Measurements from ENCODE around the gene EDNRA.

The EDNRA gene

GRCh38 chr4:147518086-147518485 is 37.2 kb downstream of the EDNRA start:
- no peak overlapping the region for H3K4me3 Mint-ChIP-seq
- H3K4me1 Mint-ChIP-seq, result no peaks in the 10 kb centered on the region
- no peak for ATAC-seq
- no peaks in the 10 kb centered on the region for H3K36me3 Mint-ChIP-seq
- no peak overlapping the region for H3K27ac Mint-ChIP-seq
- no peaks in the 10 kb centered on the region for H3K9me3 Mint-ChIP-seq
- DNase-seq (ENCODE audit: low spot score in 2 of 2), result no peak

DNA sequence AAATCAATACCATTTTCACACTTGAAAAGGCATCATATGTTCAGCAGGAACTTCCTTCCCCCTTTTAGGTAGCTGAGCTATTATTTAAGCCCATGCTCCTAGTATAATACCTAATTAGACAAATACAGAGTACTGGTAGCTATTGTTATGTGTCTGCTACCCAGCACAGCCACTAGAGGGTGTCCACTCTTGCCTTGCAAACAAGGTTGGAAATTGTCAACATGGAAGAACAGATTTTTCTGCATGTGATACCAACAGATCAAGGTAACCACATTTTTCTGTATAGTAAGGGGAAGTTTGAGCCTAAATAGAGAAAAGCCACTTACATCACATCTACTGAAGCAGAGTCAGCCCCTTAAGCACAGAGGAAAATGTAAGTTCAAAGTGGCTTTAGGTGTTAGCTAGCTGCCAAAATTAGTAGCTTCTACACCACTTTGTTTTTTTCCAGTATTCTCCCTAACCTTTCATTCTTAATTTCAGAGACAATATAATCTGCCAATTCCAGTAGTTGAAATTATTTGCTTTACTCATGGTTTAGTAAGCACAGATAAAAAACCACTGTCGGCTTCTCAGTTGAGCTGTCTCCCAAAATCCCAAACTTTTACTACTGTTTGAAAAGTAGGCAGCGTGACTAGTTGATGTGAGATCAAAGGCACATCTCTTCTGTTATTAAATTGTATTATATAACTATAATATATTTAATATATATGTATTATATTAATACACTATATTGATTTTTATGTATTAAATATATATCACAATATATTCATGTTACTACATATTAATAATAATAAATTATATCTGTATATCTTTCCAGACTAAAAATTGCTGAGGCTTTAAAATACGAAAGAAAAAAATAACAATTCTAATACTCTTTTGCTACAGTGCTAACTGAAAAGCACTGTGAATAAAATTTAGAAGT is 38.2 kb downstream of the EDNRA start:
- H3K27ac Mint-ChIP-seq, result no peak overlapping the region
- peak in 1 of 2 donors; percentile 59 for DNase-seq (ENCODE audit: low spot score in 2 of 2)
- ATAC-seq, result peak; percentile 71
- no peaks in the 10 kb centered on the region for H3K4me1 Mint-ChIP-seq
- H3K36me3 Mint-ChIP-seq, result no peaks in the 10 kb centered on the region
- H3K4me3 Mint-ChIP-seq, result no peak overlapping the region
- H3K9me3 Mint-ChIP-seq, result no peaks in the 10 kb centered on the region

DNA sequence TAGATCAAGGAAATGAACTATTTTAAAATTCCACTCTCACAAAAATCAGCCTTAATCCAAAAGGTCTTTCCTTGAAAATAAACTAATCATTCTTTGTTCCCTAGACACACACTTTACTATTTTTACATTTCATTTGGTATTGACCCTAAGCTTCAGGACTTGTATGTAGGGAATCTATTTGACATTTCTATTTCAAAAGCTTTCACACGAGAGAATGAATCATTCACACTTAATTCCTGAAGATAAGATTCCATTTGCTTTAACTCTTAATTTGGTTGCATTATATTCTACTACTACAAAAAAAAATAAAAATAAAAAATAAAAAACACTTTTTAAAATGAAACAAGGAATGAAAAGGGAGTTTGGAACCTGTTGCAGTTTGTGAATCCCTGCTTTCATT is 43.7 kb downstream of the EDNRA start:
- ATAC-seq (no peak), DNase-seq (ENCODE audit: low spot score in 2 of 2) (no peak)
- Mint-ChIP-seq H3K4me3 (no peak overlapping the region), H3K27ac (no peak overlapping the region), H3K9me3 (no peaks in the 10 kb centered on the region), H3K36me3 (no peaks in the 10 kb centered on the region), H3K4me1 (no peaks in the 10 kb centered on the region)

DNA sequence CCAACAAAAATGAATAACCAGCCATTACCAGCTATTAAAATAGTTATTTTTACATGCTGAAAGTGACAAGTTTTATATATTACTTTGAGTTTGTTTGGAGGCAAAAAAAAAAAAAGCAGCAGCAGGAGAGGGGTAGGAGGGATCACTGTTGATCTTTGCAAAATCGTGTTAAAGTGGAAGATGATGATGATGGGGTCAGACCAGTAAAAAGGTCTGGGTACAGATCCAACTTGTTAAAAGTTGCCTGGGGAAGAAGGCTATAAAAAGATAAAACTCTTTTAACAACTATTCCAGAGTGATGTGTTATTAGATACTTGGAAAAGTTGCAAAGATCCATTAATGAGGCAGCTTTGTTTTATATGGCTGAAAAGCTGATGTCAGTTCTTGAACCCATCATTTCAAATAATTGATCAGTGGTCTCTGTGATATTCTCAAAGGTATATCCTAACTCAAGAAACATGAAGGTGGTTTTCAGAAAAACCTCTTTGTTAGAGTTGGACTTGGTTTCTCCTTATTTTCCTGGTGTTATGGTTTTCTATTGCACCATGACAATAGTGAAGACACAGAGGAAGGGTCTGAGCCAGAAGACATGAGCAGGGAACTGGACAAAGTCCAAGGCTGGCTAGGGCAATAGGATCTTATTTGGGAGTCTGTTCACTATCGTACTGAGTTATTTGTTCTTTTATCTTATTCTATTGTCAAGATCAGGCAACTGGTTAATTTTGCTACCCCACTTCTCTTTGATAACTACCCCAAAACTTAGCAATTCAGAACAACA is 44.8 kb downstream of the EDNRA start:
- Mint-ChIP-seq H3K4me1 (no peaks in the 10 kb centered on the region), H3K9me3 (no peaks in the 10 kb centered on the region), H3K36me3 (no peaks in the 10 kb centered on the region), H3K4me3 (no peak overlapping the region), H3K27ac (no peak overlapping the region)
- ATAC-seq (no peak), DNase-seq (ENCODE audit: low spot score in 2 of 2) (no peak)

GRCh38 chr4:147526272-147526654 is 45.4 kb downstream of the EDNRA start:
- Mint-ChIP-seq H3K9me3 (no peaks in the 10 kb centered on the region), H3K36me3 (no peaks in the 10 kb centered on the region), H3K4me1 (no peaks in the 10 kb centered on the region), H3K27ac (no peak overlapping the region), H3K4me3 (no peak overlapping the region)
- no peak for ATAC-seq
- DNase-seq (ENCODE audit: low spot score in 2 of 2), result no peak

GRCh38 chr4:147528054-147528453 is 47.2 kb downstream of the EDNRA start:
- no peak for ATAC-seq
- Mint-ChIP-seq H3K27ac (no peak overlapping the region), H3K4me1 (no peaks in the 10 kb centered on the region), H3K9me3 (no peaks in the 10 kb centered on the region), H3K4me3 (no peak overlapping the region), H3K36me3 (no peaks in the 10 kb centered on the region)
- no peak for DNase-seq (ENCODE audit: low spot score in 2 of 2)

DNA sequence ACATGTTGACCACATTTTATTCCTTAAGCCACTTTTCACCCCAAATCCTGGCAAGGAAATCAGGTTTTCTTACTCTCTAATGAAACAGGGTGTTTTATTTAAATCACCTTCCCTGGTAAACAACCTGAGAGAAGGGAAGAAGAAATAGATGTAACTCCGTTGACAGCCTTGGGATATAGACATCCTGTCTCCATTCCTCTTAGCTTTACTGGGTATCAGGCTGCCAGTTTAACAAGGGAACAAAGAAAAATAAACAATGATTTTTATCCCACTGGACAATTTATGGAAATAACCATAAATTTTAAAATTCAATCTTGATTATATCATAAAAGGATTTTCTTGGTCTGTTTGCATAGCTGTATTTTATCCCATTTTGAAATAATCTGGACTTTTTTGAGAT is 49.2 kb downstream of the EDNRA start:
- Mint-ChIP-seq H3K36me3 (no peaks in the 10 kb centered on the region), H3K27ac (no peak overlapping the region), H3K9me3 (no peaks in the 10 kb centered on the region), H3K4me1 (no peaks in the 10 kb centered on the region), H3K4me3 (no peak overlapping the region)
- ATAC-seq (no peak), DNase-seq (ENCODE audit: low spot score in 2 of 2) (no peak)

GRCh38 chr4:147530723-147531122 is 49.8 kb downstream of the EDNRA start:
- no peaks in the 10 kb centered on the region for H3K36me3 Mint-ChIP-seq
- no peaks in the 10 kb centered on the region for H3K9me3 Mint-ChIP-seq
- no peak overlapping the region for H3K4me3 Mint-ChIP-seq
- no peak for DNase-seq (ENCODE audit: low spot score in 2 of 2)
- no peak overlapping the region for H3K27ac Mint-ChIP-seq
- no peaks in the 10 kb centered on the region for H3K4me1 Mint-ChIP-seq
- no peak for ATAC-seq

DNA sequence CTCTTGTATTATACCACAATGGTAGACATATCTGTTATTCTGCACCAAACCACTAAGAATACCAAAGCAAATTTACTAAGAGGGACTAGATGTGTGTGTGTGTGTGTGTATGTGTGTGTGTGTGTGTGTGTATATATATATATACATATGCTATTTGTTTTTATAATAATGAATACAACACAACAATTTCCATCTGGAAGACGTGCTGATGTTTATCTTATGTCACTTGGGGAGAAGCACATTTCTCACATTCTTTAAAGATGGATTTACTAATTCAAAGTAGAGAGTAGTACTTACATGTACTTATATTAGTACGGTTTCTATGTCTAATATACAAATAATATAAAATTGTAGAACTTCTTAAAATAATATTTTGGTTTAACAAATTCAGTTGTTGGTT is 52.0 kb downstream of the EDNRA start:
- Mint-ChIP-seq H3K4me1 (no peaks in the 10 kb centered on the region), H3K27ac (no peak overlapping the region), H3K9me3 (no peaks in the 10 kb centered on the region), H3K36me3 (no peaks in the 10 kb centered on the region), H3K4me3 (no peak overlapping the region)
- ATAC-seq, result no peak
- DNase-seq (ENCODE audit: low spot score in 2 of 2), result no peak

- Mint-ChIP-seq H3K27ac (no peak overlapping the region), H3K4me3 (no peak overlapping the region), H3K4me1 (no peaks in the 10 kb centered on the region), H3K36me3 (no peaks in the 10 kb centered on the region), H3K9me3 (no peaks in the 10 kb centered on the region)
- DNase-seq (ENCODE audit: low spot score in 2 of 2) (no peak), ATAC-seq (no peak)
These were observed 52.4 kb downstream of the EDNRA start for GRCh38 chr4:147533331-147533730.

DNA sequence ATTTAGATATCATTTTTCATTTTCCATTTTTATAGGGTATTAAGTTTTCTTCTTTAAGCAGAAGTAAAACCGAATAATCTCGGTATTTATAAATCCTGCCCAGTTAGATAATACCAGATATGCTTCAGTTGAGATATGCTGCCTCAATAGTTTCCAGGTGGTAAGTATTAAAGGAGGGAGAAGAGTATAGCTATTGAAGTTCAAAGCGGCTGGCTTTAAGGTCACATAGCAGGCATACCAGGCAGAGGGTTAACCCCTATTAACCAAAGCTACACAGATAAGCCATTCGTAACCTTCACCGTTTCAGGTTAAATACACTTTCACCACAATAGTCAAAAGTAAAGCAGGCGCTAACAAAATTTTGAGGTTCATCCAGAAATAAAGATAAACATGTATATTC is 54.2 kb downstream of the EDNRA start:
- no peaks in the 10 kb centered on the region for H3K36me3 Mint-ChIP-seq
- H3K27ac Mint-ChIP-seq, result no peak overlapping the region
- no peak for ATAC-seq
- H3K4me1 Mint-ChIP-seq, result no peaks in the 10 kb centered on the region
- no peaks in the 10 kb centered on the region for H3K9me3 Mint-ChIP-seq
- DNase-seq (ENCODE audit: low spot score in 2 of 2), result no peak
- no peak overlapping the region for H3K4me3 Mint-ChIP-seq

- no peak for ATAC-seq
- H3K4me1 Mint-ChIP-seq, result no peaks in the 10 kb centered on the region
- H3K9me3 Mint-ChIP-seq, result no peaks in the 10 kb centered on the region
- H3K4me3 Mint-ChIP-seq, result no peak overlapping the region
- no peak overlapping the region for H3K27ac Mint-ChIP-seq
- no peaks in the 10 kb centered on the region for H3K36me3 Mint-ChIP-seq
- DNase-seq (ENCODE audit: low spot score in 2 of 2), result no peak
These were observed 57.8 kb downstream of the EDNRA start for GRCh38 chr4:147538711-147539110.

GRCh38 chr4:147539959-147540358 is 59.1 kb downstream of the EDNRA start:
- Mint-ChIP-seq H3K4me3 (no peak overlapping the region), H3K27ac (no peak overlapping the region), H3K9me3 (no peaks in the 10 kb centered on the region), H3K4me1 (no peaks in the 10 kb centered on the region), H3K36me3 (no peaks in the 10 kb centered on the region)
- ATAC-seq, result no peak
- no peak for DNase-seq (ENCODE audit: low spot score in 2 of 2)

DNA sequence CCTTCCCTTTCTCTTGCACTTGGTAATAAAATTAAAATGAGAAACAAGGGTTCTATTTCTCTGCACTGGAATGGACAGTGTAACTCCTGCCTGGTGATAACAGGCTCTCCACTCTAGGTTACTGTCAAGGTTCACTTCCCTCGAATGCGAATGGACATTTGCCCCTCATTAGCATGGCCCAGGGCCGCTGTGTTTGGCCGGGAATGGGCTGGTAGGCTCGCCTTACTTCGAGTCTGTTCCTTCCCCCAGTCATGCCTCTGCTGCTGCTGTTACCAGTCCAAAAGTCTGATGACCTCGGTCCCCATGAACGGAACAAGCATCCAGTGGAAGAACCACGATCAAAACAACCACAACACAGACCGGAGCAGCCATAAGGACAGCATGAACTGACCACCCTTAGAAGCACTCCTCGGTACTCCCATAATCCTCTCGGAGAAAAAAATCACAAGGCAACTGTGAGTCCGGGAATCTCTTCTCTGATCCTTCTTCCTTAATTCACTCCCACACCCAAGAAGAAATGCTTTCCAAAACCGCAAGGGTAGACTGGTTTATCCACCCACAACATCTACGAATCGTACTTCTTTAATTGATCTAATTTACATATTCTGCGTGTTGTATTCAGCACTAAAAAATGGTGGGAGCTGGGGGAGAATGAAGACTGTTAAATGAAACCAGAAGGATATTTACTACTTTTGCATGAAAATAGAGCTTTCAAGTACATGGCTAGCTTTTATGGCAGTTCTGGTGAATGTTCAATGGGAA is 61.5 kb downstream of the EDNRA start:
- H3K4me3 Mint-ChIP-seq, result no peak overlapping the region
- ATAC-seq (no peak), DNase-seq (ENCODE audit: low spot score in 2 of 2) (no peak)
- no peak overlapping the region for H3K27ac Mint-ChIP-seq
- H3K36me3 Mint-ChIP-seq, result no peaks in the 10 kb centered on the region
- no peaks in the 10 kb centered on the region for H3K4me1 Mint-ChIP-seq
- no peaks in the 10 kb centered on the region for H3K9me3 Mint-ChIP-seq

DNA sequence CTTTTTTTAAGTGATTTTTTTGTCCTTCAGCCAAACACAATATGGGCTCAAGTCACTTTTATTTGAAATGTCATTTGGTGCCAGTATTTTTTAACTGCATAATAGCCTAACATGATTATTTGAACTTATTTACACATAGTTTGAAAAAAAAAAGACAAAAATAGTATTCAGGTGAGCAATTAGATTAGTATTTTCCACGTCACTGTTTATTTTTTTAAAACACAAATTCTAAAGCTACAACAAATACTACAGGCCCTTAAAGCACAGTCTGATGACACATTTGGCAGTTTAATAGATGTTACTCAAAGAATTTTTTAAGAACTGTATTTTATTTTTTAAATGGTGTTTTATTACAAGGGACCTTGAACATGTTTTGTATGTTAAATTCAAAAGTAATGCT is 62.1 kb downstream of the EDNRA start:
- H3K36me3 Mint-ChIP-seq, result no peaks in the 10 kb centered on the region
- no peak overlapping the region for H3K4me3 Mint-ChIP-seq
- DNase-seq (ENCODE audit: low spot score in 2 of 2) (no peak), ATAC-seq (no peak)
- H3K4me1 Mint-ChIP-seq, result no peaks in the 10 kb centered on the region
- no peak overlapping the region for H3K27ac Mint-ChIP-seq
- no peaks in the 10 kb centered on the region for H3K9me3 Mint-ChIP-seq
